ENCODE measurements around the gene GALNT4. TPM values are rescaled to one million over a fixed set of nuclear protein-coding genes. Genes with fewer than 3 reads are reported as not detected.

GALNT4 gene
- total and polyA plus RNA-seq, 8 donors, result 2.6 to 15.8 (median 5.2) TPM

DNA sequence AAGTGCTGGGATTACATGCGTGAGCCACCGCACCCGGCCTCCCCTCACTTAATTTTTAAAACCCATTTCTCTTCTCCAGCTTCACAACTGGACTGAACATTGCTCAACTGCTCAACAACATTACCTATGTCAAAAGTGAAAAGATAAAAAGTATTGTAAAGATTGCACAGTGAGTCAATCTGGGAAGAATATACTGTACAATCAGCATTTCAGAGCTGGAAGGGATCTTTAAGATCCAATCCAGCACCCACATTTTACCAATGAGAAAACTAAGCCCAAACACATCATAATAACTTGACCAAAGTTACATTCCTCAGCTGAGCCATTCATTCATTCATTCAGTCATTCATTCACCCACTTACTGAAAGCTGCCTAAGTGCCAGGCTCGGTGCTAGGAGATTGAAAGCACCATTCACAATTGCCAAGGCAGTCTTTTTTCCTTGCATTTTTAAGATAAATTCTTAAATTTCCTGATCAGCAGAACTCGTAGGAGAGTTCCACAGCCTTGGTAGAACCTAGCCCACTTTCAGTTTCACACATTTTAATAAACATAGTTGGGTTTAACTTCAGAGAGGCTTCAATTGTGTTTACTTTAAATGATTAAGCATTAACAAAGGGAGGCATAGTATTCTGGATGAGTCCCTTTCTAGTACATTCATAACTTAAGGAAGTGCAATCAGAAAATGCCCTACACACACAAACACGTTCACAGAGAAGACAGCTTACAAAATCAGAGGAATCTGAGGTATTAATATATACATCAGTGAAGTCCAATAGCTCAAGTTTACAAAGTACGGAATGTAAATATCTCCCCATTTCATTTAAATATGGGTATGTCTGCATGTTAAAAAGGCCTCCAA, 3.0 kb downstream of the GALNT4 start:
- Histone ChIP-seq H3K27me3 (no peaks in the 10 kb centered on the region), H3K36me3 (no peaks in the 10 kb centered on the region), H3K4me1 (peaks cover 7 to 46% (median 34%) of the 10 kb centered on the region in 3 donors), H3K4me3 (peak overlapping the region in 3 of 4 donors; percentile 1 to 98 (median 3)), H3K27ac (peak overlapping the region in 2 of 4 donors; percentile 15 to 46), H3K9me3 (no peaks in the 10 kb centered on the region)
- 63 to 67% methylated on average over 7 of the region's 7 CpGs for WGBS, 2 donors
- DNase-seq (no peak), ATAC-seq (no peak), FAIRE-seq (no peak)
- intact Hi-C loops (cut with DNase I), result loop anchor here in 2 of 3 donors (10.0 kb wide), 2 partner anchors 57 to 497 kb away; no protein-coding TSS in a partner anchor
- TF ChIP-seq, protein P1, sequence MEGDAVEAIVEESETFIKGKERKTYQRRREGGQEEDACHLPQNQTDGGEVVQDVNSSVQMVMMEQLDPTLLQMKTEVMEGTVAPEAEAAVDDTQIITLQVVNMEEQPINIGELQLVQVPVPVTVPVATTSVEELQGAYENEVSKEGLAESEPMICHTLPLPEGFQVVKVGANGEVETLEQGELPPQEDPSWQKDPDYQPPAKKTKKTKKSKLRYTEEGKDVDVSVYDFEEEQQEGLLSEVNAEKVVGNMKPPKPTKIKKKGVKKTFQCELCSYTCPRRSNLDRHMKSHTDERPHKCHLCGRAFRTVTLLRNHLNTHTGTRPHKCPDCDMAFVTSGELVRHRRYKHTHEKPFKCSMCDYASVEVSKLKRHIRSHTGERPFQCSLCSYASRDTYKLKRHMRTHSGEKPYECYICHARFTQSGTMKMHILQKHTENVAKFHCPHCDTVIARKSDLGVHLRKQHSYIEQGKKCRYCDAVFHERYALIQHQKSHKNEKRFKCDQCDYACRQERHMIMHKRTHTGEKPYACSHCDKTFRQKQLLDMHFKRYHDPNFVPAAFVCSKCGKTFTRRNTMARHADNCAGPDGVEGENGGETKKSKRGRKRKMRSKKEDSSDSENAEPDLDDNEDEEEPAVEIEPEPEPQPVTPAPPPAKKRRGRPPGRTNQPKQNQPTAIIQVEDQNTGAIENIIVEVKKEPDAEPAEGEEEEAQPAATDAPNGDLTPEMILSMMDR (IDR thresholded peaks at IDR 0.05), result no peak

DNA sequence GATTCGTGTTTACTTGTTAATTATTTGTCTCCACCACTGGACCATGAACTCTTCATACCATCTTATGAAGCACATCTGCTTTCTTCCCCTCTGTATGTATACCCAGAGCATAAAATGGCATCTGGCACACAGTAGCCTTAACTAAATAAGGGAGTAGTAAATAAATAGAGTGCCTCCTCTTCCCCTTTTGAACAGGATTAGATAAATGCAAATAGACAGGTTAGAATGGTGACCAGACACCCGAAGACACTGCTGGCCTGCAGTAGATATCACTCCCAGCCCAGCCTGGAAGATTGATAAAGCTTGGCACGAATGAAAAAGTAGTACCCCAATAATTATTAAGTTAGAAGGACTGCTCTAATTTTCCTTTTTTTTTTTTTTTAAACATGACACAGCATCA, 6.9 kb downstream of the GALNT4 start:
- ATAC-seq (no peak), DNase-seq (no peak), FAIRE-seq (no peak)
- Histone ChIP-seq H3K4me3 (no peak overlapping the region), H3K27ac (no peak overlapping the region), H3K27me3 (no peaks in the 10 kb centered on the region), H3K9me3 (no peaks in the 10 kb centered on the region), H3K4me1 (peaks cover 0 to 31% (median 31%) of the 10 kb centered on the region in 3 donors), H3K36me3 (no peaks in the 10 kb centered on the region)
- WGBS, 2 donors, result 60 to 75% methylated on average over 3 of the region's 3 CpGs
- intact Hi-C loops (cut with DNase I), result no loop called here
- TF ChIP-seq, protein P1 (IDR thresholded peaks at IDR 0.05), result no peak

DNA sequence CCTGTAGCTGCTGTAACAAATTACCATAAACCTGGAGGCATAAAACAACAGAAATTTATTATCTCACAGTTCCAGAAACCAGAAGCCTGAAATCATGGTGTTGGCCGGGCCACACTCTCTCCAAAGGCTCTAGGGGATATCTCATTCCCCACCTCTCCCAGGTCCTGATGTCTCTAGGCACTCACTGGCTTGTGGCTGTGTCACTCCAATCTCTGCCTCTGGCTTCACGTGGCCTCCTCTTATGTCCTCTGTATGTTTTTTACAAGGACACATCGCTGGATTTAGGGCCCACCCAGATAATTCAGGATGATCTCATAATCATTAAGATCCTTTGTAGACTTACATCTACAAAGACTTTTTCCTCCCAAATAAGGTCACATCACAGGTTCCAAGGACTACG, 8.0 kb downstream of the GALNT4 start:
- H3K4me3 ChIP-seq, result no peak overlapping the region
- H3K9me3 ChIP-seq, result no peaks in the 10 kb centered on the region
- no peak for DNase-seq
- intact Hi-C loops (cut with DNase I), result no loop called here
- WGBS, 2 donors, result 71 to 80% methylated on average over 4 of the region's 4 CpGs
- ATAC-seq, result no peak
- H3K27me3 ChIP-seq, result no peaks in the 10 kb centered on the region
- H3K36me3 ChIP-seq, result no peaks in the 10 kb centered on the region
- H3K4me1 ChIP-seq, result peaks cover 0 to 23% (median 22%) of the 10 kb centered on the region in 3 donors
- TF ChIP-seq, protein P1 (IDR thresholded peaks at IDR 0.05), result no peak
- no peak for FAIRE-seq
- no peak overlapping the region for H3K27ac ChIP-seq

DNA sequence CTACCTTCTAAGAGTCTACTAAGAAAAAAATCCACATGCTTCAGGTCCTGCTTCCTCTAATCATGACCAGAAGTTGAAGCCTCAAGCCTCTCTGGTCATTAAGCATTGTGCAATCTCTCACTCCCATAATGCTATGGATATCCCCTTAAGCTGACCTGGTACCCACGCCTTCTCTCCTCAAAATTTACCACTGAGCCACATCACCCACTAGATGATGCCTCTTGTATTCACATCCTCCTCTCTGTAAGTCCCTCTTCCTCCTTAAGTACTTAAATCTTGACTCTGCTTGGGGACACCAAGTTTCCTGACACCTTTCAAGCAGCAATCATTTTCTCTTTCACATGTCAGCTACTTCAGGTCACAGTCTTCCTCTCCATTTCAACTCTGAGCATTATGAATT, 9.8 kb downstream of the GALNT4 start:
- no peak overlapping the region for H3K27ac ChIP-seq
- intact Hi-C loops (cut with DNase I), result no loop called here
- WGBS, 2 donors, result 88 to 97% methylated on average over 1 of the region's 1 CpG
- H3K4me1 ChIP-seq, result peaks cover 0 to 6% (median 5%) of the 10 kb centered on the region in 3 donors
- H3K36me3 ChIP-seq, result no peaks in the 10 kb centered on the region
- no peaks in the 10 kb centered on the region for H3K27me3 ChIP-seq
- no peak for ATAC-seq
- FAIRE-seq, result no peak
- no peak for DNase-seq
- TF ChIP-seq, protein P1 (IDR thresholded peaks at IDR 0.05), result no peak
- no peak overlapping the region for H3K4me3 ChIP-seq
- no peaks in the 10 kb centered on the region for H3K9me3 ChIP-seq

DNA sequence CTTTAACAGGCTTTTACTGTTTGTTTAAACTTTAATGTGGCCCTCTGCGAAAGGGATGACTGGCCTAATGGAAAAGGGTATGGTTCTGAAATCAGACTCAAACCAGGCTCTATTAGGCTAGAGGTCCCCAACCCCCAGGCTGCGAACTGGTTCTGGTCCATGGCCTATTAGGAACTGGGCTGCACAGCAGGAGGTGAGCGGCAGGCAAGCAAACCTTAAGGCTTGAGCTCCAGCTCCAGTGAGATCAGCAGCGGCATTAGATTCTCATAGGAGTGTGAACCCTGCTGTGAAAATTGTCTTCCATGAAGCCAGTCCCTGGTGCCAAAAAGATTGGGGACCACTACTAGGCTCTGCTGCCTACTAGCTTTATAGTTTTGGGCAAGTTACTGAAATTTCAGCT, 11.1 kb downstream of the GALNT4 start:
- FAIRE-seq, result no peak
- Histone ChIP-seq H3K4me1 (no peaks in the 10 kb centered on the region), H3K36me3 (no peaks in the 10 kb centered on the region), H3K27ac (no peak overlapping the region), H3K27me3 (no peaks in the 10 kb centered on the region), H3K4me3 (no peak overlapping the region), H3K9me3 (no peaks in the 10 kb centered on the region)
- intact Hi-C loops (cut with DNase I), result no loop called here
- DNase-seq, result no peak
- 93 to 95% methylated on average over 4 of the region's 4 CpGs for WGBS, 2 donors
- ATAC-seq, result no peak
- TF ChIP-seq, protein P1 (IDR thresholded peaks at IDR 0.05), result no peak

Measured in pancreas (tissue), 10 donors.